ENCODE data around the gene SLC2A11.
"Not testable (repeated sequence)": the region's sequence is repeated elsewhere in the genome, so short reads cannot be mapped to it uniquely, and the experiment has no call there.

The SLC2A11 gene

GRCh38 chr22:23847310-23847920 lies 10.3 kb upstream of the SLC2A11 start:
- DNase-seq (ENCODE audit: low read depth): no peak

- no peak for DNase-seq (ENCODE audit: low read depth)
Observed at GRCh38 chr22:23847991-23848864, 9.4 kb upstream of the SLC2A11 start.

GRCh38 chr22:23849009-23850006 lies 8.4 kb upstream of the SLC2A11 start:
- peak; percentile 34 for DNase-seq (ENCODE audit: low read depth)

- no peak for DNase-seq (ENCODE audit: low read depth)
Observed at GRCh38 chr22:23850136-23850611, 7.5 kb upstream of the SLC2A11 start.

- peak; percentile 40 for DNase-seq (ENCODE audit: low read depth)
Observed at GRCh38 chr22:23856721-23857605, 712 bp upstream of the SLC2A11 start.

- no peak for DNase-seq (ENCODE audit: low read depth)
Observed at GRCh38 chr22:23858484-23858815, 775 bp downstream of the SLC2A11 start.

GRCh38 chr22:23859201-23859600 lies 1.5 kb downstream of the SLC2A11 start:
- DNase-seq (ENCODE audit: low read depth): no peak

- DNase-seq (ENCODE audit: low read depth): not testable (repeated sequence)
Observed at GRCh38 chr22:23860187-23860586, 2.5 kb downstream of the SLC2A11 start.

GRCh38 chr22:23862103-23862502 lies 4.4 kb downstream of the SLC2A11 start:
- DNase-seq (ENCODE audit: low read depth): peak; percentile 44

- DNase-seq (ENCODE audit: low read depth): not testable (repeated sequence)
Observed at GRCh38 chr22:23864499-23865154, 7.0 kb downstream of the SLC2A11 start.

- DNase-seq (ENCODE audit: low read depth): no peak
Observed at GRCh38 chr22:23868580-23868979, 10.9 kb downstream of the SLC2A11 start.

- DNase-seq (ENCODE audit: low read depth): no peak
Observed at GRCh38 chr22:23874871-23875270, 17.2 kb downstream of the SLC2A11 start.

GRCh38 chr22:23875801-23876200 lies 18.1 kb downstream of the SLC2A11 start:
- DNase-seq (ENCODE audit: low read depth): no peak

- DNase-seq (ENCODE audit: low read depth): no peak
Observed at GRCh38 chr22:23877566-23877965, 19.9 kb downstream of the SLC2A11 start.

- DNase-seq (ENCODE audit: low read depth): no peak
Observed at GRCh38 chr22:23878219-23878618, 20.5 kb downstream of the SLC2A11 start.

- no peak for DNase-seq (ENCODE audit: low read depth)
Observed at GRCh38 chr22:23882370-23882769, 24.7 kb downstream of the SLC2A11 start.

- no peak for DNase-seq (ENCODE audit: low read depth)
Observed at GRCh38 chr22:23883658-23884057, 26.0 kb downstream of the SLC2A11 start.

- DNase-seq (ENCODE audit: low read depth): no peak
Observed at GRCh38 chr22:23884140-23884539, 26.5 kb downstream of the SLC2A11 start.

- DNase-seq (ENCODE audit: low read depth): peak; percentile 48
Observed at GRCh38 chr22:23888615-23889401, 31.1 kb downstream of the SLC2A11 start.

- DNase-seq (ENCODE audit: low read depth): no peak
Observed at GRCh38 chr22:23889620-23890019, 31.9 kb downstream of the SLC2A11 start.
